Uterus (tissue), 4 donors: ENCODE data around the gene NDST4. TPM values are rescaled to one million over a fixed set of nuclear protein-coding genes. Genes with fewer than 3 reads are reported as not detected.

ENCODE experiments used
- DNase-seq, 2 donors: peaks; one replicate each; pipeline ENCODE4 v3.0.0-alpha.2; 2019 to 2020
- H3K27ac ChIP-seq, 2 donors: fragments of 200-600 bp; sonication (generic); 1 replicate in 1 of 2; 2 replicates in 1 of 2; pipeline ENCODE4 v1.5.1; 2016 to 2018
- H3K27me3 ChIP-seq, 2 donors: fragments of 200-600 bp; sonication (generic); one replicate each; pipeline ENCODE4 v1.5.1; 2018 to 2019; ENCODE audit warnings: control low read depth in 1 of 2
- H3K36me3 ChIP-seq, 2 donors: fragments of 200-600 bp; sonication (generic); one replicate each; pipeline ENCODE4 v1.5.1; 2019; ENCODE audit warnings: control low read depth in 1 of 2
- H3K4me1 ChIP-seq, 2 donors: fragments of 200-600 bp; sonication (generic); one replicate each; pipeline ENCODE4 v1.5.1; 2018 to 2019; ENCODE audit warnings: control low read depth in 1 of 2
- H3K4me3 ChIP-seq, 2 donors: fragments of 200-600 bp; sonication (generic); 1 replicate in 1 of 2; 2 replicates in 1 of 2; pipeline ENCODE4 v1.5.1; 2018 to 2019; ENCODE audit warnings: mild to moderate bottlenecking in 1 of 2
- H3K9me3 ChIP-seq, 2 donors: fragments of 200-600 bp; sonication (generic); one replicate each; pipeline ENCODE4 v1.5.1; 2019; ENCODE audit warnings: control low read depth in 1 of 2
- POLR2A ChIP-seq, 2 donors: fragments of 450-650 bp; IDR thresholded peaks; one replicate each; pipeline ENCODE4 v1.6.1; 2016; ENCODE audit warnings: antibody characterized with exemption in 2 of 2, mild to moderate bottlenecking in 1 of 2, moderate library complexity in 1 of 2
- intact Hi-C: fragments of 100-400 bp; cut with DNase I; formaldehyde crosslinking; loops from one replicate; pipeline ENCODE4 v1.15.1; 2023; ENCODE audit warnings: low total_unique reads
- total RNA-seq, 4 donors: library from RNA; depleted of rRNA in 3 of 4; stranded (reverse); fragments of >200 nt in 3 of 4; gene quantifications; one replicate each; pipeline versions ENCODE4 v1.1.0 to v1.2.4, GENCODE V29; 2014 to 2023
- TF ChIP-seq, protein P1 (sequence below), 4 experiments: fragments of 200-600 bp in 2 of 4; fragments of 450-650 bp in 2 of 4; sonication (generic) in 2 of 4; IDR thresholded peaks; one replicate each; pipeline ENCODE4 v1.5.1; 2016 to 2019; ENCODE audit warnings: antibody characterized with exemption in 4 of 4, mild to moderate bottlenecking in 2 of 4, moderate library complexity in 1 of 4
- donor health status: DM: yes; HTN: yes; CAD: no.

NDST4 gene
- total RNA-seq, 4 donors from 2014 or later, result 1.5 to 7.4 TPM; not detected in 2

DNA sequence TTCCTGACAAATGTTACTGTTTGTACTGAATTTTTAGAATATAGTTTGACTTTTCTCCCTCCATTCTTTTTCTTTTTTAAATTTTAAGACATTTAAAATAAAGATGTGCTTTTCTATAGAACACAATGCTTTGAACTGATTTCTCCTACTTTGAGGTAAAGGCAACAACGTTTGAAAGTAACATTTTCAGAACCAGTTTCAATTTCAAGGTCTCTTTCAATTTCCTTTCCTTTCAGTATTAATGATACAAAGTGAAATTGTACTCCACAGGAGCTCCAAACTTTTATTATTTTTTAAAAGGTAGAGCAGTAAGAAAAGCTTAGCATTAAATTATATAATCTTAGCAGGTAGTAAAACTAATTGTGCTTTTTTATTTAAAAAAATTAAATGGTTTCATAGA is 54.9 kb downstream of the NDST4 start:
- H3K36me3 ChIP-seq, result no peaks in the 10 kb centered on the region
- H3K9me3 ChIP-seq, result no peaks in the 10 kb centered on the region
- H3K27ac ChIP-seq, result no peak overlapping the region
- no peaks in the 10 kb centered on the region for H3K27me3 ChIP-seq
- intact Hi-C loops, result no loop called here
- no peaks in the 10 kb centered on the region for H3K4me1 ChIP-seq
- TF ChIP-seq, protein P1, sequence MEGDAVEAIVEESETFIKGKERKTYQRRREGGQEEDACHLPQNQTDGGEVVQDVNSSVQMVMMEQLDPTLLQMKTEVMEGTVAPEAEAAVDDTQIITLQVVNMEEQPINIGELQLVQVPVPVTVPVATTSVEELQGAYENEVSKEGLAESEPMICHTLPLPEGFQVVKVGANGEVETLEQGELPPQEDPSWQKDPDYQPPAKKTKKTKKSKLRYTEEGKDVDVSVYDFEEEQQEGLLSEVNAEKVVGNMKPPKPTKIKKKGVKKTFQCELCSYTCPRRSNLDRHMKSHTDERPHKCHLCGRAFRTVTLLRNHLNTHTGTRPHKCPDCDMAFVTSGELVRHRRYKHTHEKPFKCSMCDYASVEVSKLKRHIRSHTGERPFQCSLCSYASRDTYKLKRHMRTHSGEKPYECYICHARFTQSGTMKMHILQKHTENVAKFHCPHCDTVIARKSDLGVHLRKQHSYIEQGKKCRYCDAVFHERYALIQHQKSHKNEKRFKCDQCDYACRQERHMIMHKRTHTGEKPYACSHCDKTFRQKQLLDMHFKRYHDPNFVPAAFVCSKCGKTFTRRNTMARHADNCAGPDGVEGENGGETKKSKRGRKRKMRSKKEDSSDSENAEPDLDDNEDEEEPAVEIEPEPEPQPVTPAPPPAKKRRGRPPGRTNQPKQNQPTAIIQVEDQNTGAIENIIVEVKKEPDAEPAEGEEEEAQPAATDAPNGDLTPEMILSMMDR (IDR thresholded peaks at IDR 0.05), result no peak
- TF ChIP-seq POLR2A (IDR thresholded peaks at IDR 0.05), result no peak
- DNase-seq, result no peak
- no peak overlapping the region for H3K4me3 ChIP-seq

DNA sequence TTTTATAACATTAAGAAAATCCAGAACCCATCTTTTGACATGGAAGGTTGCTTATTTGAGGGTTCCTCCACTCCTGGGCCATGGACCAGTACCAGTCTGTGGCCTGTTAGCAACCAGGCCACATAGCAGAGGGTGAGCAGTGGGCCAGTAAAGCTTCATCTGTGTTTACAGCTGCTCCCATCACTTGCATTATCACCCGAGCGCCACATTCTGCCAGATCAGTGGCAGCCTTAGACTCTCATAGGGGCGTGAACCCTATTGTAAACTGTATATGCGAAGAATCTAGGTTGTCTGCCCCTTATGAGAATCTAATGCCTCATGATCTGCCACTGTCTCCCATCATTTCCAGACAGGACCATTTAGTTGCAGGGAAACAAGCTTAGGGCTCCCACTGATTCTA is 58.6 kb downstream of the NDST4 start:
- no peaks in the 10 kb centered on the region for H3K9me3 ChIP-seq
- H3K27ac ChIP-seq, result no peak overlapping the region
- no peak for TF ChIP-seq POLR2A (IDR thresholded peaks at IDR 0.05)
- TF ChIP-seq, protein P1 (IDR thresholded peaks at IDR 0.05), result no peak
- H3K4me3 ChIP-seq, result no peak overlapping the region
- H3K36me3 ChIP-seq, result no peaks in the 10 kb centered on the region
- no peak for DNase-seq
- intact Hi-C loops, result no loop called here
- no peaks in the 10 kb centered on the region for H3K4me1 ChIP-seq
- no peaks in the 10 kb centered on the region for H3K27me3 ChIP-seq

DNA sequence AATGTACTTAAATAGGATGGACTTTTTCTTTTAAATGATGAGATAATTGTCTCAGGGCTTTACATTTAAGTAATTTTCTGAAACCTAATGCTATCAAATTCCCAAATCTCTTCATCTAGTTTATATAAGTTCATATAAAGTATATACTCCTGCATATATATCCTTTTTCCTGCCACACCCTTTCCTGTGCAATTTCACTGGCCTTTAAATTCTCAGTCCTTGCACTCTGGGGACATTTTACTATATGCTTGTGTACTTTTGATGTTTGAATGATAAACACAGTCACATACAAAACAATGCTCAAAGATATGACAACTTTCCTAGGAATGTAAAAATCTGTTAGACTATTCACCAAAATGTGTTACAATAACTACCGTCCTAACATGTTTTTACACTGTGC is 60.1 kb downstream of the NDST4 start:
- TF ChIP-seq POLR2A (IDR thresholded peaks at IDR 0.05), result no peak
- TF ChIP-seq, protein P1 (IDR thresholded peaks at IDR 0.05), result no peak
- no peak for DNase-seq

DNA sequence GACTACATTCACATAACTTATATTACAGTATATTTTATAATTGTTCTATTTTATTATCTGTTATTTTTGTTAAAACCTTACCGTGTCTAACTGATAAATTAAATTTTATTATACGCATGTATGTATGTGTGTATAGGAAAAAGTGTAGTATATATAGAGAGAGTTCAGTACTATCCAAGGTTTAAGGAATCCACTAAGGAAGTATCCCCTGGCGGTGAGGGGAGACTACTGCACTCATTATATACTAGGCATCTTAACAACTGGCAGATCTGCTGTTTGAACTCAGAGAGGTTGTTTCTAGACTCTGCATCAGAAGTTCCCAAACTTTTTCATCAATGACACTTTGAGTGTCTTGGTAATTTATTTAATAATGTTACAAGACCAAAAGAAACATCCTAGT is 70.9 kb downstream of the NDST4 start:
- DNase-seq, result no peak
- Histone ChIP-seq H3K4me3 (no peak overlapping the region), H3K27me3 (no peaks in the 10 kb centered on the region), H3K4me1 (no peaks in the 10 kb centered on the region), H3K9me3 (no peaks in the 10 kb centered on the region), H3K36me3 (no peaks in the 10 kb centered on the region), H3K27ac (no peak overlapping the region)
- intact Hi-C loops, result no loop called here
- no peak for TF ChIP-seq POLR2A (IDR thresholded peaks at IDR 0.05)
- TF ChIP-seq, protein P1 (IDR thresholded peaks at IDR 0.05), result no peak

More for the DNA sequence above, 60.1 kb downstream of the NDST4 start:
- intact Hi-C loops, result no loop called here
- H3K9me3 ChIP-seq, result no peaks in the 10 kb centered on the region
- no peaks in the 10 kb centered on the region for H3K27me3 ChIP-seq
- H3K27ac ChIP-seq, result no peak overlapping the region
- H3K4me3 ChIP-seq, result no peak overlapping the region
- H3K36me3 ChIP-seq, result no peaks in the 10 kb centered on the region
- no peaks in the 10 kb centered on the region for H3K4me1 ChIP-seq

DNA sequence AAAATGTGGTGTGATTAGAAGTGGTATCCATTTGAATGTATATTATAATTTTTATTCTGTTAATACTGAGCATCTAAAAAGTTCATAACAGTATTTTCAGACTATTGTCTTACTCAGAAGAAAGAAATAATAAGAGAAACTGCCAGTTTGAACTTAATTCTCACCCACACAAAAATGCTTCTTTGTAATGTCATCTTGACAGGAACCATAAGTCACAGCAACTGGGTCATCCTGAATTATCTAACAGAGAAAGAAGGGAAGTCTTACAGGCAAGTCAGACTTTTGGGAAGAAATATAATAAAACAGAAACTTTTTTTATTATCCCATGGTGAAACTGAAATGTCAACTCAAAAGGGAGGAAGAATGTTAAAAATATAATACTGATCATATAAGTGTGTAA is 83.1 kb downstream of the NDST4 start:
- no peak for TF ChIP-seq POLR2A (IDR thresholded peaks at IDR 0.05)
- TF ChIP-seq, protein P1 (IDR thresholded peaks at IDR 0.05), result no peak
- DNase-seq, result no peak
- no peaks in the 10 kb centered on the region for H3K9me3 ChIP-seq
- no peak overlapping the region for H3K4me3 ChIP-seq
- no peaks in the 10 kb centered on the region for H3K4me1 ChIP-seq
- peak overlapping the region in 1 of 2 donors; percentile 34 for H3K27ac ChIP-seq
- intact Hi-C loops, result no loop called here
- no peaks in the 10 kb centered on the region for H3K36me3 ChIP-seq
- H3K27me3 ChIP-seq, result no peaks in the 10 kb centered on the region
